Activated CD8-positive, alpha-beta T cell treated with anti-CD3 and anti-CD28 coated beads for 36 hours (primary cell): Measurements from ENCODE around the gene FAT1. TPM values are rescaled to one million over a fixed set of nuclear protein-coding genes. Genes with fewer than 3 reads are reported as not detected.

Experiments used
- ATAC-seq: fragments of 200-7000 bp; cut with Tn5 transposase; one replicate; pipeline ENCODE4 v1.10.0; 2021; ENCODE audit warnings: mild to moderate bottlenecking, moderate library complexity
- CTCF ChIA-PET: fragments of 350-600 bp; sonication (Branson Sonifier 250); formaldehyde crosslinking; loops from one replicate; lab custom pipeline; 2021; ENCODE audit warnings: antibody characterized with exemption; lab: Charles Lee
- POLR2A ChIA-PET: fragments of 350-600 bp; sonication (Branson Sonifier 250); formaldehyde crosslinking; loops from one replicate; lab custom pipeline; 2021; ENCODE audit warnings: antibody characterized with exemption; lab: Charles Lee
- DNase-seq: peaks from one replicate; pipeline ENCODE4 v3.0.0-alpha.2; 2020
- H3K27ac Mint-ChIP-seq: one replicate; pipeline ENCODE4 v1.8.0; 2021; ENCODE audit warnings: mild to moderate bottlenecking, mixed read lengths
- H3K27me3 Mint-ChIP-seq: one replicate; pipeline ENCODE4 v1.8.0; 2021; ENCODE audit warnings: mixed read lengths
- H3K36me3 Mint-ChIP-seq: one replicate; pipeline ENCODE4 v1.8.0; 2021; ENCODE audit warnings: low read depth, mixed read lengths
- H3K4me1 Mint-ChIP-seq: one replicate; pipeline ENCODE4 v1.8.0; 2021; ENCODE audit warnings: low read depth, mixed read lengths
- H3K4me3 Mint-ChIP-seq: one replicate; pipeline ENCODE4 v1.8.0; 2021; ENCODE audit warnings: mild to moderate bottlenecking, moderate library complexity, mixed read lengths
- H3K9me3 Mint-ChIP-seq: one replicate; pipeline ENCODE4 v1.8.0; 2021; ENCODE audit warnings: mixed read lengths
- CTCF ChIP-seq: fragments of 200-600 bp; IDR thresholded peaks from one replicate; pipeline ENCODE4 v1.8.0; 2022; ENCODE audit warnings: antibody characterized with exemption, mild to moderate bottlenecking
- intact Hi-C: fragments of 100-400 bp; cut with micrococcal nuclease; formaldehyde crosslinking; loops from one replicate; pipeline ENCODE4 v1.10.0; 2022
- total RNA-seq, 2 experiments: library from RNA; stranded (reverse); gene quantifications; one replicate each; pipeline ENCODE4 v1.2.3, GENCODE V29; 2021

FAT1 gene
- total RNA-seq, 2 experiments from 2014 or later, result not detected

GRCh38 chr4:186570193-186570996 lies 153.3 kb downstream of the FAT1 start:
- Mint-ChIP-seq H3K27me3 (no peaks in the 10 kb centered on the region), H3K4me3 (no peak overlapping the region), H3K36me3 (no peaks in the 10 kb centered on the region), H3K27ac (no peak overlapping the region), H3K9me3 (no peaks in the 10 kb centered on the region), H3K4me1 (no peaks in the 10 kb centered on the region)
- intact Hi-C loops, result no loop called here
- no peak for DNase-seq
- TF ChIP-seq CTCF, result no peak
- ATAC-seq, result no peak
- ChIA-PET CTCF (no interaction called here), POLR2A (no interaction called here)

GRCh38 chr4:186569533-186570192 lies 154.0 kb downstream of the FAT1 start:
- no peak for ATAC-seq
- CTCF ChIA-PET, result no interaction called here
- no peaks in the 10 kb centered on the region for H3K27me3 Mint-ChIP-seq

GRCh38 chr4:186566068-186566467 lies 157.6 kb downstream of the FAT1 start:
- ChIA-PET POLR2A (no interaction called here), CTCF (no interaction called here)
- intact Hi-C loops, result no loop called here
- TF ChIP-seq CTCF, result no peak
- H3K4me3 Mint-ChIP-seq, result no peak overlapping the region
- no peaks in the 10 kb centered on the region for H3K36me3 Mint-ChIP-seq
- ATAC-seq (no peak), DNase-seq (no peak)
- no peaks in the 10 kb centered on the region for H3K27me3 Mint-ChIP-seq
- no peaks in the 10 kb centered on the region for H3K4me1 Mint-ChIP-seq
- no peaks in the 10 kb centered on the region for H3K9me3 Mint-ChIP-seq
- no peak overlapping the region for H3K27ac Mint-ChIP-seq

More at GRCh38 chr4:186569533-186570192, 154.0 kb downstream of the FAT1 start:
- Mint-ChIP-seq H3K27ac (no peak overlapping the region), H3K4me1 (no peaks in the 10 kb centered on the region), H3K9me3 (no peaks in the 10 kb centered on the region), H3K36me3 (no peaks in the 10 kb centered on the region), H3K4me3 (no peak overlapping the region)
- POLR2A ChIA-PET, result no interaction called here
- intact Hi-C loops, result no loop called here
- TF ChIP-seq CTCF, result no peak
- DNase-seq, result no peak

GRCh38 chr4:186563761-186564160 lies 159.9 kb downstream of the FAT1 start:
- no peaks in the 10 kb centered on the region for H3K36me3 Mint-ChIP-seq
- H3K4me1 Mint-ChIP-seq, result no peaks in the 10 kb centered on the region
- DNase-seq, result no peak
- H3K4me3 Mint-ChIP-seq, result no peak overlapping the region
- H3K9me3 Mint-ChIP-seq, result no peaks in the 10 kb centered on the region
- ATAC-seq, result no peak
- H3K27ac Mint-ChIP-seq, result no peak overlapping the region
- ChIA-PET POLR2A (no interaction called here), CTCF (no interaction called here)
- H3K27me3 Mint-ChIP-seq, result no peaks in the 10 kb centered on the region
- intact Hi-C loops, result no loop called here
- no peak for TF ChIP-seq CTCF

- ChIA-PET CTCF (no interaction called here), POLR2A (no interaction called here)
- H3K27me3 Mint-ChIP-seq, result no peaks in the 10 kb centered on the region
- DNase-seq (no peak), ATAC-seq (no peak)
- H3K36me3 Mint-ChIP-seq, result no peaks in the 10 kb centered on the region
- no peak for TF ChIP-seq CTCF
- intact Hi-C loops, result no loop called here
- H3K27ac Mint-ChIP-seq, result no peak overlapping the region
- no peak overlapping the region for H3K4me3 Mint-ChIP-seq
- H3K4me1 Mint-ChIP-seq, result no peaks in the 10 kb centered on the region
- H3K9me3 Mint-ChIP-seq, result no peaks in the 10 kb centered on the region
Measured at GRCh38 chr4:186561748-186562147, 161.9 kb downstream of the FAT1 start.
